ENCODE measurements around the gene SPEF2. TPM values are rescaled to one million over a fixed set of nuclear protein-coding genes. Genes with fewer than 3 reads are reported as not detected.

The SPEF2 gene
- total and polyA plus RNA-seq, 3 experiments from 2014 or later = 5.3 to 6.8 (median 5.5) TPM

GRCh38 chr5:35794684-35795375 is 177.2 kb downstream of the SPEF2 start:
- CTCF ChIA-PET = interaction anchor here (0.8 to 2.3 kb wide), 13 partner anchors 9 to 75 kb away, joined by 3 to 9 read pairs (median 4); no protein-coding TSS in a partner anchor
- Histone ChIP-seq H3K4me3 (ENCODE audit: low read length) (no peak overlapping the region), H3K9me3 (ENCODE audit: low read length) (no peaks in the 10 kb centered on the region), H3K27ac (ENCODE audit: low read depth, low read length) (no peak overlapping the region), H3K36me3 (ENCODE audit: insufficient read depth, low read length) (no peaks in the 10 kb centered on the region), H3K4me1 (ENCODE audit: insufficient read depth, low read length) (peaks cover 74% of the 10 kb centered on the region), H3K27me3 (ENCODE audit: insufficient read depth, low read length, poor library complexity, severe bottlenecking) (no peaks in the 10 kb centered on the region)
- DNase-seq = no peak
- Mint-ChIP-seq H3K27ac (peak overlapping the region in 7 of 8 donors; percentile 5 to 92 (median 81)), H3K27me3 (no peaks in the 10 kb centered on the region), H3K4me3 (peak overlapping the region; percentile 5 to 78 (median 62)), H3K9me3 (no peaks in the 10 kb centered on the region), H3K36me3 (peaks cover 0 to 1% (median 0%) of the 10 kb centered on the region in 3 donors), H3K4me1 (peaks cover 63 to 93% (median 90%) of the 10 kb centered on the region in 3 donors)
- POLR2A ChIA-PET = interaction anchor here (0.6 to 1.3 kb wide), 5 partner anchors 9 to 153 kb away, joined by 3 to 5 read pairs (median 4); no protein-coding TSS in a partner anchor

- no peak overlapping the region for H3K4me3 Mint-ChIP-seq
- H3K9me3 ChIP-seq (ENCODE audit: low read length) = no peaks in the 10 kb centered on the region
- no peak overlapping the region for H3K27ac ChIP-seq (ENCODE audit: low read depth, low read length)
- ChIA-PET POLR2A (interaction anchor here (0.5 kb wide), 1 partner anchor 73 kb away, joined by 3 read pairs; no protein-coding TSS in a partner anchor), CTCF (interaction anchor here (2.0 kb wide), 1 partner anchor 10 kb away, joined by 5 read pairs; no protein-coding TSS in a partner anchor)
- H3K27ac Mint-ChIP-seq = peak overlapping the region in 6 of 8 donors; percentile 16 to 78 (median 56)
- H3K4me1 ChIP-seq (ENCODE audit: insufficient read depth, low read length) = peaks cover 56% of the 10 kb centered on the region
- DNase-seq = no peak
- H3K9me3 Mint-ChIP-seq = no peaks in the 10 kb centered on the region
- peaks cover 0 to 1% (median 0%) of the 10 kb centered on the region in 3 donors for H3K36me3 Mint-ChIP-seq
- no peaks in the 10 kb centered on the region for H3K27me3 ChIP-seq (ENCODE audit: insufficient read depth, low read length, poor library complexity, severe bottlenecking)
- no peak overlapping the region for H3K4me3 ChIP-seq (ENCODE audit: low read length)
- H3K27me3 Mint-ChIP-seq = no peaks in the 10 kb centered on the region
- peaks cover 55 to 92% (median 81%) of the 10 kb centered on the region in 3 donors for H3K4me1 Mint-ChIP-seq
- no peaks in the 10 kb centered on the region for H3K36me3 ChIP-seq (ENCODE audit: insufficient read depth, low read length)
Observed at GRCh38 chr5:35799181-35799580, 181.5 kb downstream of the SPEF2 start.

- Histone ChIP-seq H3K36me3 (ENCODE audit: insufficient read depth, low read length) (no peaks in the 10 kb centered on the region), H3K4me1 (ENCODE audit: insufficient read depth, low read length) (peaks cover 56% of the 10 kb centered on the region), H3K4me3 (ENCODE audit: low read length) (no peak overlapping the region), H3K27ac (ENCODE audit: low read depth, low read length) (no peak overlapping the region), H3K9me3 (ENCODE audit: low read length) (no peaks in the 10 kb centered on the region), H3K27me3 (ENCODE audit: insufficient read depth, low read length, poor library complexity, severe bottlenecking) (no peaks in the 10 kb centered on the region)
- DNase-seq = no peak
- Mint-ChIP-seq H3K4me3 (no peak overlapping the region), H3K9me3 (peaks cover 0 to 1% (median 0%) of the 10 kb centered on the region in 5 donors), H3K4me1 (peaks cover 55 to 92% (median 81%) of the 10 kb centered on the region in 3 donors), H3K36me3 (peaks cover 0 to 1% (median 0%) of the 10 kb centered on the region in 3 donors), H3K27me3 (no peaks in the 10 kb centered on the region), H3K27ac (peak overlapping the region in 7 of 8 donors; percentile 5 to 78 (median 33))
- POLR2A ChIA-PET = no interaction called here
- CTCF ChIA-PET = interaction anchor here (2.0 kb wide), 1 partner anchor 9 kb away, joined by 5 read pairs; no protein-coding TSS in a partner anchor
Observed at GRCh38 chr5:35799753-35800152, 182.1 kb downstream of the SPEF2 start.

- no peaks in the 10 kb centered on the region for H3K9me3 ChIP-seq (ENCODE audit: low read length)
- H3K36me3 Mint-ChIP-seq = peaks cover 0 to 6% (median 4%) of the 10 kb centered on the region in 3 donors
- POLR2A ChIA-PET = interaction anchor here (1.8 to 1.9 kb wide), 2 partner anchors 51 to 72 kb away, joined by 5 read pairs; no protein-coding TSS in a partner anchor
- CTCF ChIA-PET = interaction anchor here (0.9 to 1.6 kb wide), 6 partner anchors 8 to 20 kb away, joined by 3 to 5 read pairs (median 4); no protein-coding TSS in a partner anchor
- H3K27ac ChIP-seq (ENCODE audit: low read depth, low read length) = no peak overlapping the region
- no peaks in the 10 kb centered on the region for H3K36me3 ChIP-seq (ENCODE audit: insufficient read depth, low read length)
- peaks cover 0 to 1% (median 0%) of the 10 kb centered on the region in 5 donors for H3K9me3 Mint-ChIP-seq
- H3K4me1 Mint-ChIP-seq = peaks cover 53 to 94% (median 72%) of the 10 kb centered on the region in 3 donors
- H3K27me3 ChIP-seq (ENCODE audit: insufficient read depth, low read length, poor library complexity, severe bottlenecking) = no peaks in the 10 kb centered on the region
- no peak overlapping the region for H3K4me3 ChIP-seq (ENCODE audit: low read length)
- no peaks in the 10 kb centered on the region for H3K27me3 Mint-ChIP-seq
- H3K4me3 Mint-ChIP-seq = peak overlapping the region in 5 of 7 donors; percentile 12 to 61 (median 41)
- DNase-seq = peak in 1 of 5 donors; percentile 61
- peak overlapping the region; percentile 76 to 93 (median 90) for H3K27ac Mint-ChIP-seq
- H3K4me1 ChIP-seq (ENCODE audit: insufficient read depth, low read length) = peaks cover 41% of the 10 kb centered on the region
Observed at GRCh38 chr5:35803191-35803651, 185.6 kb downstream of the SPEF2 start.

- Mint-ChIP-seq H3K36me3 (peaks cover 0 to 6% (median 5%) of the 10 kb centered on the region in 3 donors), H3K9me3 (peaks cover 0 to 1% (median 0%) of the 10 kb centered on the region in 5 donors), H3K4me3 (peak overlapping the region in 6 of 7 donors; percentile 0 to 78 (median 40)), H3K27ac (peak overlapping the region; percentile 64 to 93 (median 82)), H3K4me1 (peaks cover 56 to 93% (median 71%) of the 10 kb centered on the region in 3 donors), H3K27me3 (no peaks in the 10 kb centered on the region)
- no peaks in the 10 kb centered on the region for H3K36me3 ChIP-seq (ENCODE audit: insufficient read depth, low read length)
- ChIA-PET POLR2A (interaction anchor here (0.7 to 1.9 kb wide), 3 partner anchors 24 to 71 kb away, joined by 4 to 5 read pairs (median 5); no protein-coding TSS in a partner anchor), CTCF (interaction anchor here (1.1 to 1.6 kb wide), 6 partner anchors 10 to 58 kb away, joined by 3 to 4 read pairs (median 3); no protein-coding TSS in a partner anchor)
- H3K4me3 ChIP-seq (ENCODE audit: low read length) = no peak overlapping the region
- H3K4me1 ChIP-seq (ENCODE audit: insufficient read depth, low read length) = peaks cover 45% of the 10 kb centered on the region
- no peak overlapping the region for H3K27ac ChIP-seq (ENCODE audit: low read depth, low read length)
- no peak for DNase-seq
- no peaks in the 10 kb centered on the region for H3K9me3 ChIP-seq (ENCODE audit: low read length)
- no peaks in the 10 kb centered on the region for H3K27me3 ChIP-seq (ENCODE audit: insufficient read depth, low read length, poor library complexity, severe bottlenecking)
Observed at GRCh38 chr5:35804201-35804653, 186.6 kb downstream of the SPEF2 start.

- H3K27ac ChIP-seq (ENCODE audit: low read depth, low read length) = no peak overlapping the region
- H3K9me3 ChIP-seq (ENCODE audit: low read length) = no peaks in the 10 kb centered on the region
- H3K27me3 Mint-ChIP-seq = no peaks in the 10 kb centered on the region
- H3K4me3 ChIP-seq (ENCODE audit: low read length) = no peak overlapping the region
- H3K36me3 ChIP-seq (ENCODE audit: insufficient read depth, low read length) = no peaks in the 10 kb centered on the region
- DNase-seq = no peak
- H3K36me3 Mint-ChIP-seq = peaks cover 0 to 7% (median 6%) of the 10 kb centered on the region in 3 donors
- H3K9me3 Mint-ChIP-seq = peaks cover 0 to 1% (median 0%) of the 10 kb centered on the region in 5 donors
- H3K27me3 ChIP-seq (ENCODE audit: insufficient read depth, low read length, poor library complexity, severe bottlenecking) = no peaks in the 10 kb centered on the region
- ChIA-PET CTCF (interaction anchor here (1.1 to 1.6 kb wide), 6 partner anchors 10 to 57 kb away, joined by 3 to 4 read pairs (median 3); no protein-coding TSS in a partner anchor), POLR2A (interaction anchor here (1.8 to 1.9 kb wide), 2 partner anchors 49 to 70 kb away, joined by 5 read pairs; no protein-coding TSS in a partner anchor)
- peak overlapping the region in 1 of 7 donors; percentile 11 for H3K4me3 Mint-ChIP-seq
- peaks cover 51% of the 10 kb centered on the region for H3K4me1 ChIP-seq (ENCODE audit: insufficient read depth, low read length)
- H3K4me1 Mint-ChIP-seq = peaks cover 60 to 93% (median 71%) of the 10 kb centered on the region in 3 donors
- peak overlapping the region; percentile 24 to 87 (median 78) for H3K27ac Mint-ChIP-seq
Observed at GRCh38 chr5:35804841-35805240, 187.2 kb downstream of the SPEF2 start.

GRCh38 chr5:35810601-35811000 is 192.9 kb downstream of the SPEF2 start:
- peaks cover 74% of the 10 kb centered on the region for H3K4me1 ChIP-seq (ENCODE audit: insufficient read depth, low read length)
- H3K4me3 Mint-ChIP-seq = peak overlapping the region; percentile 54 to 88 (median 76)
- H3K9me3 Mint-ChIP-seq = no peaks in the 10 kb centered on the region
- H3K4me1 Mint-ChIP-seq = peaks cover 52 to 75% (median 55%) of the 10 kb centered on the region in 3 donors
- peak overlapping the region; percentile 88 for H3K27ac ChIP-seq (ENCODE audit: low read depth, low read length)
- H3K27ac Mint-ChIP-seq = peak overlapping the region; percentile 91 to 99 (median 98)
- ChIA-PET CTCF (interaction anchor here (0.7 to 3.8 kb wide), 8 partner anchors 8 to 115 kb away, joined by 3 to 23 read pairs (median 6); partner anchors contain the start of gene IL7R), POLR2A (interaction anchor here (0.9 to 2.7 kb wide), 10 partner anchors 9 to 115 kb away, joined by 3 to 30 read pairs (median 6); partner anchors contain the start of gene IL7R)
- no peaks in the 10 kb centered on the region for H3K27me3 Mint-ChIP-seq
- H3K27me3 ChIP-seq (ENCODE audit: insufficient read depth, low read length, poor library complexity, severe bottlenecking) = no peaks in the 10 kb centered on the region
- peak in 1 of 5 donors; percentile 34 for DNase-seq
- no peaks in the 10 kb centered on the region for H3K9me3 ChIP-seq (ENCODE audit: low read length)
- H3K36me3 ChIP-seq (ENCODE audit: insufficient read depth, low read length) = no peaks in the 10 kb centered on the region
- no peak overlapping the region for H3K4me3 ChIP-seq (ENCODE audit: low read length)
- H3K36me3 Mint-ChIP-seq = peaks cover 1 to 9% (median 9%) of the 10 kb centered on the region in 3 donors
